HG02840 (cell line): ENCODE results near the gene SIRPA.

ENCODE experiments used
- ATAC-seq: cut with Tn5 transposase; IDR thresholded peaks from one replicate; pipeline ENCODE4 v1.9.1; 2021; ENCODE audit warnings: mild to moderate bottlenecking, moderate library complexity, moderate number of reproducible peaks; ENCODE audit not compliant: unreplicated experiment, low FRiP score

Gene SIRPA

GRCh38 chr20:1971893-1972586, 76.8 kb downstream of the SIRPA start:
- ATAC-seq, result no peak

GRCh38 chr20:1973601-1974440, 78.6 kb downstream of the SIRPA start:
- ATAC-seq, result no peak

GRCh38 chr20:1975291-1975690, 80.1 kb downstream of the SIRPA start:
- no peak for ATAC-seq

- no peak for ATAC-seq
Observed at GRCh38 chr20:1979106-1979778, 84.0 kb downstream of the SIRPA start.

- ATAC-seq, result no peak
Observed at GRCh38 chr20:1982686-1983085, 87.5 kb downstream of the SIRPA start.

GRCh38 chr20:1983301-1983700, 88.1 kb downstream of the SIRPA start:
- ATAC-seq, result no peak

GRCh38 chr20:1987826-1988225, 92.6 kb downstream of the SIRPA start:
- no peak for ATAC-seq
